EH (cell line): ENCODE results near the gene CLDN2.
A peak's percentile ranks its signal among the peaks of the same experiment; 100 is the strongest.
"Not testable (repeated sequence)": the region's sequence is repeated elsewhere in the genome, so short reads cannot be mapped to it uniquely, and the experiment has no call there.

ENCODE experiments used
- DNase-seq: peaks from one replicate; pipeline ENCODE4 v3.0.0-alpha.2; 2015; ENCODE audit warnings: low read depth

The CLDN2 gene

DNA sequence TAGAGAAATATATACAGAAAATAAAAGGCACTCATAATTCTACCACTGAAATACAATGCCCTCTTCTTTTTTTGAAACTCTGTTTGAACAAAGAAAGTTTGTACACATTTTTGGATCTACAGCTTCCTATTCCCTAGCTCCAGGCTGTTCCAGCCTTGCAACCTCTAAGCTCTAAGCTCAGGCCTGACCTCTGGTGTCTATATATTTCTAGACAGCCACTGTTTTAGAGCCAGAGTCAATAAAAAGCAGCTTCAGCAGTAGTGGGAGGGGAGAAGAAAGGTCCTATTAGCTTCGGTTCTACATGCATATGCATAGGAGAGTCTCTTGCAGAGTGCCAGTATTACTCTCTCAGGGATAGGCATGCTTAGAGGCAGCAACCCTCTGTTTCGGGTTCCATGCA is 39.7 kb downstream of the CLDN2 start:
- peak; percentile 35 for DNase-seq

DNA sequence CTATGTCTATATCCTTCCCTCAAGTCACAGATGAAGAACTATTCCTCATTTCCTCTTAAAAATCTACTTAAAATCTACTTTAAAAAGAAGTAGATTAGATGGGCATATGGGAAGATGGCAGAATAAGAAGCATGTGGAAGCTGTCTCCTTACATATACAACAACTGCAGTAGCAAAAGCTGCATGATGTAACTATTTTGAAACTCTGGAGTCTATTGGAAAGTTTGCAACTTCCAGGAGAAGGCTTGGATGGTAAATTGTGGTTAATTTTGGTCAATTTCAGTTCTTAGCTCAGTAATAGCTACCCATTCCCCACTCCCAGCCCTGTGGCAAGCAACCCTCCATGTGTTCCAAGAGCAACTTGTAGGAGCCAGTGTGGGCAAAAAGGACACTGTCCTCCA is 42.9 kb downstream of the CLDN2 start:
- no peak for DNase-seq

DNA sequence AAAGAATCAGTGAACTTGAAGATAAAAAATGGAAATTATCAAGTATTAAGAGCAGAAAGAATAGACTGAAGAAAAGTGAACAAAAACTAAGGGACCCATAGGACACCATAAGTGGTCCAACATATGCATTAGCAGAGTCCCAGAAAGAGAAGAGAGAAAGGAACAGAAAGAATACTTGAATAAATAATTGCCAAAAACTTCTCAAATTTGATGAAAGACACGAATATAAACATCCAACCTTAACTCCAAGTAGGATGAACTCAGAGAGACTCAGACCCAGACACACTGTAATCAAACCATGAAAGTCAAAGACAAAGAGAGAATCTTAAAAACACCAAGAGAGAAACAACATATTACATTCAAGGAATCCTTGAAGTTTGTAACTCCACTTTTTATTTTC is 44.1 kb downstream of the CLDN2 start:
- DNase-seq = no peak

DNA sequence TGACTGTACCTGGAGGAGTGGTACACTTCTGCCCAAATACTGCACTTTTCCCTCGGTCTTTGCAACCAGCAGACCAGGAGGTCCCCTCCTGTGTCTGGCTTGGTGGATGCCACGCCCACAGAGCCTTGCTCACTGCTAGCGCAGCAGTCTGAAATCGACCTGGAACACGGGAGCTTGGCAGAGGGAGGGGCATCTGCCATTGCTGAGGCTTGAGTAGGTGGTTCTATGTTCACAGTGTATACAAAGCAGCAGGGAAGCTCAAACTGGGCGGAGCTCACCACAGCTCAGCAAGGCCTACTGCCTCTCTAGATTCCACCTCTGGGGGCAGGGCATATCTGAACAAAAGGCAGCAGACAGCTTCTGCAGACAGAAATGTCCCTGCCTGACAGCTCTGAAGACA is 46.3 kb downstream of the CLDN2 start:
- not testable (repeated sequence) for DNase-seq

DNA sequence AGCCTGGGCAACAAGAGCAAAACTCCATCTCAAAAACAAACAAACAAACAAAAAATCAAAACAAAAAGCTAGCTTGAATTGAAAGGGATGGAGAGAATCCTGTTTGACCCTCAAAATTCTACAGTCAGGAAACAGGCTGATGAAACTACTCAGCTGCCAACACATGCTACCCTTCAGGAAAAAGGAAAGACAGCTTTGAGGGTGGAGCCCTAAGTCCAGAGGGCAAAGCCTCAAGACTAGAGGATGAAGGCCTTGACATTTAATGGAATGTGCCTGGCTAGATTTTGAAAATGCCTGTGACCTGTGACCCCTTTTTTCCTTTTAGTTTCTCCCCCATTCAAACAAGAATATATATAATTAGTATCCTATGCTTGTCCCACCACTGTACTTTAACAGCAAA is 52.7 kb downstream of the CLDN2 start:
- DNase-seq = no peak

DNA sequence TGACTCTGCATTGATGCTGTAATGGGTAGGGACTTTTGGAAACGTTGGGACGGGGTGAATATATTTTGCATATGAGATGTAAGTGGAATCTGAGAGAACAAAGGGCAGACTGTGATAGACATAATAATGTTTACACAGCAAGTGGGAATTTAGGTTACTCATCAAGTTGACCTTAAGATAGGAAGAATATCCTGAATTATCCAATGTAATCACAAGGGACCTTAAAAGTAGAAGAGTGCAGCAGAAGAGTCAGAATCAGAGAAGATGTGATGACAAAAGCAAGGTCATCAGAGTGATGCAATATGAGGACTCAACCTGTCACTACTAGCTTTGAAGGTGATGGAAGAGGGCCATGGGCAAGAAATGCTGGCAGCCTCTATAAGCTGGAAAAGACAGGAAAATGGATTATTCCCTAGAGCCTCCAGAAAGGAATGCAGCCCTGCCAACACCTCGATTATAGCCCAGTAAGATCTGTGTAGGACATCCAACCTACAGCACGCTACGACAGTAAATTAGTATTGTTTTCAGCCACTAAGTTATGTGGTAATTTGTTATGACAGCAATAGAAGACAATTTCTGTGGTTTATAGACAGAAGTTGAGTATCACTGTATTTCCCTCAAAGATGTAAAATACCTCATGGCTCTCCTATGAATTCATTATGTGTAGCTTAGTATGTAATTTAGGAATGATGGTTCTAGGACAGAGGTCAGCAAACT is 53.4 kb downstream of the CLDN2 start:
- no peak for DNase-seq

DNA sequence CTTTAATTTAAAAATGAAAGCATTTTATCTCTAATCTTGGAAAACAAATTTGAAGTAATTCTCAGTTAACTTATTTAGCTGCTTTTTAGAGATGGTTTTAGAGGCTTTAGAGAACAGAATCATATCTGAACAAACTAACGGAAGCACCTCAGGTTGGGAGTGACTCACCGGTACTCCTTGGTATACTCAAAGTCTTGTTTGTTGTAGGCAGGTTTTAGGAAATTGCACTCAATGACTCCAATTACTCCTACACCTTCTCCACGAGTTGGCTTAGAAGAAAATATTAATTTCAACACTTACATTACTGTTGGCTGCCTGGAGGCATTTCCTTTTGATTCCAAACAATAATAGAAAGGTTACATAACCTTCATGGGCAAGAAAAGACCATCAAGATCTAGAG is 56.2 kb downstream of the CLDN2 start:
- DNase-seq = no peak
